ENCODE results near the gene IRAK3.
A peak's percentile ranks its signal among the peaks of the same experiment; 100 is the strongest.

IRAK3 gene

GRCh38 chr12:66144791-66145754, 43.9 kb upstream of the IRAK3 start:
- peak; percentile 66 for DNase-seq (ENCODE audit: low read depth)
- TF ChIP-seq, protein P1, sequence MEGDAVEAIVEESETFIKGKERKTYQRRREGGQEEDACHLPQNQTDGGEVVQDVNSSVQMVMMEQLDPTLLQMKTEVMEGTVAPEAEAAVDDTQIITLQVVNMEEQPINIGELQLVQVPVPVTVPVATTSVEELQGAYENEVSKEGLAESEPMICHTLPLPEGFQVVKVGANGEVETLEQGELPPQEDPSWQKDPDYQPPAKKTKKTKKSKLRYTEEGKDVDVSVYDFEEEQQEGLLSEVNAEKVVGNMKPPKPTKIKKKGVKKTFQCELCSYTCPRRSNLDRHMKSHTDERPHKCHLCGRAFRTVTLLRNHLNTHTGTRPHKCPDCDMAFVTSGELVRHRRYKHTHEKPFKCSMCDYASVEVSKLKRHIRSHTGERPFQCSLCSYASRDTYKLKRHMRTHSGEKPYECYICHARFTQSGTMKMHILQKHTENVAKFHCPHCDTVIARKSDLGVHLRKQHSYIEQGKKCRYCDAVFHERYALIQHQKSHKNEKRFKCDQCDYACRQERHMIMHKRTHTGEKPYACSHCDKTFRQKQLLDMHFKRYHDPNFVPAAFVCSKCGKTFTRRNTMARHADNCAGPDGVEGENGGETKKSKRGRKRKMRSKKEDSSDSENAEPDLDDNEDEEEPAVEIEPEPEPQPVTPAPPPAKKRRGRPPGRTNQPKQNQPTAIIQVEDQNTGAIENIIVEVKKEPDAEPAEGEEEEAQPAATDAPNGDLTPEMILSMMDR (IDR thresholded peaks at IDR 0.05; ENCODE audit: control insufficient read depth, extremely low read depth, insufficient read depth), result peak; percentile 74
- no peak overlapping the region for H3K4me3 ChIP-seq (ENCODE audit: low read depth, low read length)

DNA sequence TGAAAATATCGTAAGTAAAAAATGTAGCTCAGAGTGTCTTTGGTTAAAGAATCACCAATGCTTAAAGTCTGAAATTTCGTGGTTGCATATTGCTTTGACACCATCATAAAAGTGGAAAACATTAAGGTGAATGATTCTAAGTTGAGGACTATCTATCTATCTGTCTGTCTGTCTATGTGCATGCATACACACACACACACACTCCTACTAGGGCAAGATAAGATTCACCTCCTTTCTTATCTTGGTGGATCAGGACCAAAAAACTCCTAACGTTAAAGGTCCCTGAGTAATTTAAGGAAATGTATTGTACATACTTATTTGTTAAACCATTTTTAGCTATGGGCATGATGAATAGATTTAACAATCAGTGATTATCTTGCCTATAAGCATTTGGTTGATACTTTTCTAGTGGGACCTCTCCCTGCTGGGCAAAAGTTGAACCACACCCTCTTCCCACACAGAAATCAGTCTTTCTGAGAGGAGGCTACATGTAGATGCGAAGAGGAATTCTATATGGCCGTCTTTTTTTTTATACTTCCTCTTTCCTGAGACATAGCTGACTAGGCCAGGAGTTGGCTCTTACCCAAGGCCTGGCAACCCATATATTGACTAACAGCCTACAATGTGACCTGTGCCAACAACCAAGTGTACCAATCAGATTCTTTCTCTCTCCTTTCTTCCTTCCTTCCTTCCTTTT, 39.2 kb upstream of the IRAK3 start:
- DNase-seq (ENCODE audit: low read depth), result no peak
- TF ChIP-seq, protein P1 (IDR thresholded peaks at IDR 0.05; ENCODE audit: control insufficient read depth, extremely low read depth, insufficient read depth), result no peak
- H3K4me3 ChIP-seq (ENCODE audit: low read depth, low read length), result no peak overlapping the region

DNA sequence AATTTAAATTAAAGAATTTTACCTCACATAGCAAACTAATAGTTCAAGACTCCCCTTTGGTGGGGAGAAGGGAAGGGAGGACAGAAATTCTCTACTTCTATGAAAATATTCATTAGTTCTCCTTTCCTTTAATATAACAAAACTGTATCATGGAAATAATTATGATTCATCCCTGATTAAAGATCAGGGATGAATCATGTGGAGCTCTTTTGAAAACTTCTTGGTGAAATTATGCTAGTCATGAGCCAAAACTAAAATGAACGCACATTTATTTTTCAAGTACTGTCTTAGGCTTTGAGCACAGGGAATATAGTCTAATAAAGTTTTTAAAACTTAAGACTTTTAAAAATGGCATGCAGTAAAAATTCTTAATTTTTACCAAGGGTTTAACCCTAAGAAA, 36.3 kb upstream of the IRAK3 start:
- TF ChIP-seq, protein P1 (IDR thresholded peaks at IDR 0.05; ENCODE audit: control insufficient read depth, extremely low read depth, insufficient read depth), result no peak
- no peak overlapping the region for H3K4me3 ChIP-seq (ENCODE audit: low read depth, low read length)
- no peak for DNase-seq (ENCODE audit: low read depth)

DNA sequence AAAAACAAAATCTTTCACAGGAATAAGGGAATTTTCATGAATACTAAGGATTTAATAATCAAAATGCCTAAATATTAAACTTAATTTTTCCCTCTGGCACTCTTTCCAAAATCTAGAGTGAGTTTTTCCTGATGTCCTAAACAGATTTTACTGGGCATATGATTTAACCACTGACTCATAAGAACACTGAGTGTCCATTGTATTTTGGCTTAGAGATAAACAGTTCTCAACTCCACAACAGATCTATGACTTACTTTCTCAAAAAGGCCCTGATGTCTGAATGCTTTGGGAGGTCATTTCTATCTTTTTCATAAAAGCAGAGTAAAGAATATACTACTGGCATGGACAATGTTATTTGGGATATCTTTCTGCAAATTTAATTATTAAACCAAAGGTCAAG, 34.2 kb upstream of the IRAK3 start:
- no peak for DNase-seq (ENCODE audit: low read depth)
- H3K4me3 ChIP-seq (ENCODE audit: low read depth, low read length), result no peak overlapping the region
- TF ChIP-seq, protein P1 (IDR thresholded peaks at IDR 0.05; ENCODE audit: control insufficient read depth, extremely low read depth, insufficient read depth), result no peak

- H3K4me3 ChIP-seq (ENCODE audit: low read depth, low read length), result no peak overlapping the region
- no peak for DNase-seq (ENCODE audit: low read depth)
- TF ChIP-seq, protein P1 (IDR thresholded peaks at IDR 0.05; ENCODE audit: control insufficient read depth, extremely low read depth, insufficient read depth), result no peak
Observed at GRCh38 chr12:66156654-66157053, 32.4 kb upstream of the IRAK3 start.

GRCh38 chr12:66159123-66159522, 29.9 kb upstream of the IRAK3 start:
- TF ChIP-seq, protein P1 (IDR thresholded peaks at IDR 0.05; ENCODE audit: control insufficient read depth, extremely low read depth, insufficient read depth), result no peak
- DNase-seq (ENCODE audit: low read depth), result no peak
- H3K4me3 ChIP-seq (ENCODE audit: low read depth, low read length), result no peak overlapping the region
